IPS-15b (cell line): ENCODE measurements around the gene FBXO24.

Experiments
- H3K27me3 ChIP-seq: one replicate; pipeline ENCODE4 v1.6.1; 2013; ENCODE audit warnings: low read length; ENCODE audit not compliant: control insufficient read depth, insufficient read depth
- H3K36me3 ChIP-seq: one replicate; pipeline ENCODE4 v1.6.1; 2013; ENCODE audit warnings: low read length; ENCODE audit not compliant: control insufficient read depth, insufficient read depth
- H3K4me1 ChIP-seq: one replicate; pipeline ENCODE4 v1.6.1; 2013; ENCODE audit warnings: mild to moderate bottlenecking, low read length; ENCODE audit not compliant: control insufficient read depth, insufficient read depth
- H3K4me3 ChIP-seq: one replicate; pipeline ENCODE4 v1.5.1; 2013; ENCODE audit warnings: low read depth, low read length
- H3K9ac ChIP-seq: one replicate; pipeline ENCODE4 v1.6.1; 2013; ENCODE audit warnings: low read depth, mild to moderate bottlenecking, low read length
- H3K9me3 ChIP-seq: one replicate; pipeline ENCODE4 v1.6.1; 2013; ENCODE audit warnings: mild to moderate bottlenecking, low read length; ENCODE audit not compliant: control insufficient read depth, insufficient read depth

The FBXO24 gene

GRCh38 chr7:100570954-100571828 is 14.9 kb upstream of the FBXO24 start:
- Histone ChIP-seq H3K9me3 (no peaks in the 10 kb centered on the region), H3K36me3 (peaks cover 18% of the 10 kb centered on the region), H3K4me1 (peaks cover 18% of the 10 kb centered on the region), H3K4me3 (peak overlapping the region; percentile 43), H3K27me3 (no peaks in the 10 kb centered on the region), H3K9ac (no peak overlapping the region)

GRCh38 chr7:100571829-100572116 is 14.4 kb upstream of the FBXO24 start:
- H3K9ac ChIP-seq = no peak overlapping the region
- H3K4me3 ChIP-seq = peak overlapping the region; percentile 43
- H3K9me3 ChIP-seq = no peaks in the 10 kb centered on the region
- H3K27me3 ChIP-seq = no peaks in the 10 kb centered on the region
- H3K36me3 ChIP-seq = peaks cover 21% of the 10 kb centered on the region
- peaks cover 18% of the 10 kb centered on the region for H3K4me1 ChIP-seq

- no peaks in the 10 kb centered on the region for H3K9me3 ChIP-seq
- H3K4me3 ChIP-seq = peak overlapping the region; percentile 43
- no peaks in the 10 kb centered on the region for H3K27me3 ChIP-seq
- H3K9ac ChIP-seq = no peak overlapping the region
- peaks cover 18% of the 10 kb centered on the region for H3K4me1 ChIP-seq
- peaks cover 24% of the 10 kb centered on the region for H3K36me3 ChIP-seq
Measured at GRCh38 chr7:100572281-100572948, 13.7 kb upstream of the FBXO24 start.

- no peak overlapping the region for H3K9ac ChIP-seq
Measured at GRCh38 chr7:100572949-100573675, 13.0 kb upstream of the FBXO24 start.

GRCh38 chr7:100573691-100574361 is 12.3 kb upstream of the FBXO24 start, which contains the start of gene SAP25:
Gene SAP25, minus strand, starts transcription at chr7:100573900. Its CDS starts 158 bp downstream, at chr7:100573742.
- no peaks in the 10 kb centered on the region for H3K9me3 ChIP-seq
- H3K4me3 ChIP-seq = no peak within 1 kb of the TSS
- H3K36me3 ChIP-seq = peaks cover 35% of the 10 kb centered on the region
- no peak within 1 kb of the TSS for H3K9ac ChIP-seq
- H3K4me1 ChIP-seq = peaks cover 18% of the 10 kb centered on the region
- H3K27me3 ChIP-seq = no peaks in the 10 kb centered on the region

More at GRCh38 chr7:100572949-100573675, 13.0 kb upstream of the FBXO24 start:
- no peaks in the 10 kb centered on the region for H3K27me3 ChIP-seq
- peaks cover 18% of the 10 kb centered on the region for H3K4me1 ChIP-seq
- H3K9me3 ChIP-seq = no peaks in the 10 kb centered on the region
- no peak overlapping the region for H3K4me3 ChIP-seq
- peaks cover 31% of the 10 kb centered on the region for H3K36me3 ChIP-seq

- no peak overlapping the region for H3K9ac ChIP-seq
- peaks cover 35% of the 10 kb centered on the region for H3K36me3 ChIP-seq
- H3K4me1 ChIP-seq = peaks cover 13% of the 10 kb centered on the region
- no peak overlapping the region for H3K4me3 ChIP-seq
- H3K27me3 ChIP-seq = no peaks in the 10 kb centered on the region
- H3K9me3 ChIP-seq = no peaks in the 10 kb centered on the region
Measured at GRCh38 chr7:100574362-100575205, 11.5 kb upstream of the FBXO24 start.

- Histone ChIP-seq H3K9ac (no peak overlapping the region), H3K27me3 (no peaks in the 10 kb centered on the region), H3K4me3 (no peak overlapping the region), H3K4me1 (peaks cover 13% of the 10 kb centered on the region), H3K36me3 (peaks cover 35% of the 10 kb centered on the region), H3K9me3 (no peaks in the 10 kb centered on the region)
Measured at GRCh38 chr7:100575206-100575631, 10.9 kb upstream of the FBXO24 start.

GRCh38 chr7:100575746-100576383 is 10.3 kb upstream of the FBXO24 start:
- peaks cover 38% of the 10 kb centered on the region for H3K36me3 ChIP-seq
- no peak overlapping the region for H3K9ac ChIP-seq
- H3K27me3 ChIP-seq = no peaks in the 10 kb centered on the region

GRCh38 chr7:100576384-100576993 is 9.6 kb upstream of the FBXO24 start:
- no peaks in the 10 kb centered on the region for H3K27me3 ChIP-seq
- peaks cover 41% of the 10 kb centered on the region for H3K36me3 ChIP-seq
- no peak overlapping the region for H3K4me3 ChIP-seq
- no peaks in the 10 kb centered on the region for H3K9me3 ChIP-seq
- H3K9ac ChIP-seq = no peak overlapping the region
- peaks cover 7% of the 10 kb centered on the region for H3K4me1 ChIP-seq

More at GRCh38 chr7:100575746-100576383, 10.3 kb upstream of the FBXO24 start:
- Histone ChIP-seq H3K4me1 (peaks cover 11% of the 10 kb centered on the region), H3K4me3 (no peak overlapping the region), H3K9me3 (no peaks in the 10 kb centered on the region)

- Histone ChIP-seq H3K4me3 (no peak overlapping the region), H3K36me3 (peaks cover 45% of the 10 kb centered on the region), H3K9ac (no peak overlapping the region), H3K4me1 (peaks cover 1% of the 10 kb centered on the region), H3K9me3 (no peaks in the 10 kb centered on the region), H3K27me3 (no peaks in the 10 kb centered on the region)
Measured at GRCh38 chr7:100577103-100577502, 9.0 kb upstream of the FBXO24 start.
